Mesendoderm (in vitro differentiated cells): Measurements from ENCODE around the gene KCTD20.
"Not testable (repeated sequence)": the region's sequence is repeated elsewhere in the genome, so short reads cannot be mapped to it uniquely, and the experiment has no call there.

Source experiments
- DNase-seq: peaks from one replicate; pipeline ENCODE4 v3.0.0; 2013
- H2AK5ac ChIP-seq: 2 replicates; pipeline ENCODE4 v1.6.1; 2013; ENCODE audit warnings: low read length, inconsistent platforms
- H2BK120ac ChIP-seq: 2 replicates; pipeline ENCODE4 v1.6.1; 2013; ENCODE audit warnings: low read depth, mild to moderate bottlenecking, low read length, moderate library complexity, mixed read lengths
- H2BK15ac ChIP-seq: replicated peaks from 2 replicates; pipeline ENCODE4 v1.6.1; 2013; ENCODE audit warnings: low read depth, mild to moderate bottlenecking, moderate library complexity
- H2BK5ac ChIP-seq: 2 replicates; pipeline ENCODE4 v1.6.1; 2013; ENCODE audit warnings: low read length, inconsistent platforms
- H3K18ac ChIP-seq: 2 replicates; pipeline ENCODE4 v1.6.1; 2013; ENCODE audit warnings: mild to moderate bottlenecking, low read length, mixed read lengths
- H3K23ac ChIP-seq: one replicate; pipeline ENCODE4 v1.6.1; 2013; ENCODE audit warnings: low read length
- H3K27ac ChIP-seq: 2 replicates; pipeline ENCODE4 v1.5.1; 2013; ENCODE audit warnings: low read depth, mild to moderate bottlenecking, inconsistent platforms, low read length, moderate library complexity
- H3K27me3 ChIP-seq: 2 replicates; pipeline ENCODE4 v1.6.1; 2013; ENCODE audit warnings: low read length, control low read depth, mild to moderate bottlenecking, inconsistent platforms; ENCODE audit not compliant: insufficient read depth, poor library complexity
- H3K36me3 ChIP-seq: 2 replicates; pipeline ENCODE4 v1.6.1; 2013; ENCODE audit warnings: low read length, inconsistent platforms; ENCODE audit not compliant: control insufficient read depth, insufficient read depth
- H3K4ac ChIP-seq: one replicate; pipeline ENCODE4 v1.6.1; 2013; ENCODE audit warnings: low read depth, mild to moderate bottlenecking, low read length, moderate library complexity
- H3K4me1 ChIP-seq: 2 replicates; pipeline ENCODE4 v1.6.1; 2013; ENCODE audit warnings: low read depth, low read length, inconsistent platforms; ENCODE audit not compliant: control insufficient read depth
- H3K4me2 ChIP-seq: 2 replicates; pipeline ENCODE4 v1.6.1; 2013; ENCODE audit warnings: low read length
- H3K4me3 ChIP-seq: 2 replicates; pipeline ENCODE4 v1.5.1; 2013; ENCODE audit warnings: mild to moderate bottlenecking, low read length
- H3K56ac ChIP-seq: one replicate; pipeline ENCODE4 v1.6.1; 2013; ENCODE audit warnings: low read length
- H3K79me1 ChIP-seq: 2 replicates; pipeline ENCODE4 v1.6.1; 2013; ENCODE audit warnings: low read length, inconsistent platforms
- H3K79me2 ChIP-seq: 2 replicates; pipeline ENCODE4 v1.6.1; 2013; ENCODE audit warnings: mild to moderate bottlenecking, low read length; ENCODE audit not compliant: control insufficient read depth, insufficient read depth
- H3K9ac ChIP-seq: 2 replicates; pipeline ENCODE4 v1.6.1; 2013; ENCODE audit warnings: low read length, inconsistent platforms
- H4K5ac ChIP-seq: one replicate; pipeline ENCODE4 v1.6.1; 2013; ENCODE audit warnings: low read length
- H4K8ac ChIP-seq: one replicate; pipeline ENCODE4 v1.6.1; 2013; ENCODE audit warnings: low read depth, mild to moderate bottlenecking, control low read depth, low read length, moderate library complexity
- WGBS: extraction: QIAGEN DNeasy Blood & Tissue Kit; methylation state at CpG from one replicate; pipeline ENCODE4 v1.1.7; 2013; ENCODE audit warnings: low lambda C conversion rate, missing lambda C conversion rate; ENCODE audit not compliant: insufficient coverage; ENCODE audit errors: extremely low coverage; 5-methylcytosine and 5-hydroxymethylcytosine counted together

Gene KCTD20

GRCh38 chr6:36445621-36446020 is 2.8 kb downstream of the KCTD20 start:
- H3K23ac ChIP-seq = no peak overlapping the region
- H3K4me3 ChIP-seq = no peak overlapping the region
- no peak overlapping the region for H3K4ac ChIP-seq
- H3K27ac ChIP-seq = no peak overlapping the region
- H3K4me1 ChIP-seq = peaks cover 3% of the 10 kb centered on the region
- H4K8ac ChIP-seq = no peak overlapping the region
- no peak overlapping the region for H3K56ac ChIP-seq
- no peak overlapping the region for H3K4me2 ChIP-seq
- H2BK5ac ChIP-seq = no peak overlapping the region
- H2BK120ac ChIP-seq = no peak overlapping the region
- H4K5ac ChIP-seq = no peak overlapping the region
- DNase-seq = no peak
- H3K18ac ChIP-seq = no peak overlapping the region
- H2AK5ac ChIP-seq = no peak overlapping the region
- no peak overlapping the region for H3K9ac ChIP-seq
- H3K27me3 ChIP-seq = no peaks in the 10 kb centered on the region
- H3K36me3 ChIP-seq = no peaks in the 10 kb centered on the region
- H2BK15ac ChIP-seq = no peak overlapping the region
- H3K79me2 ChIP-seq = peaks cover 33% of the 10 kb centered on the region
- peaks cover 9% of the 10 kb centered on the region for H3K79me1 ChIP-seq

GRCh38 chr6:36449173-36449572 is 6.4 kb downstream of the KCTD20 start:
- H3K4me1 ChIP-seq, H3K4me2 ChIP-seq, H3K4me3 ChIP-seq, H4K5ac ChIP-seq, H3K4ac ChIP-seq, H3K9ac ChIP-seq, H3K27me3 ChIP-seq, H3K18ac ChIP-seq, H3K23ac ChIP-seq, H2BK5ac ChIP-seq, H2AK5ac ChIP-seq, H3K56ac ChIP-seq, H3K27ac ChIP-seq, DNase-seq, H3K36me3 ChIP-seq, H2BK15ac ChIP-seq, H3K79me1 ChIP-seq, H2BK120ac ChIP-seq, H4K8ac ChIP-seq: not testable (repeated sequence)
- WGBS = no CpG with 5 or more reads among the region's 10 CpGs
- H3K79me2 ChIP-seq = peaks cover 30% of the 10 kb centered on the region

DNA sequence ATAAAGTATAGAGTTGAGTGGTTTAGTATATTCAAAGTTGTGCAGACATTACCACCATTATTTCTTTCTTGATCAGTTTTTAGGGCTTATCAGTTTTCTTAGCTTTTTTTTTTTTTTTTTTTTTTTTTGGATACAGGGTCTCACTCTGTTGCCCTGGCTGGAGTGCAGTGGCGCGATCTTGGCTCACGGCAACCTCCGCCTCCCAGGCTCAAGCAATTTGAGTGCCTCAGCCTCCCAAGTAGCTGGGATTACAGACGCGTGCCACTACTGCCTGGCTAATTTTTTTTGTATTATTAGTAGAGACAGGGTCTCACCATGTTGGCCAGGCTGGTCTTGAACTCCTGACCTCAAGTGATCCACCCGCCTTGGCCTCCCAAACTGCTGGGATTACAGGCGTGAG is 10.1 kb downstream of the KCTD20 start:
- H3K18ac ChIP-seq, H2BK5ac ChIP-seq, H2BK120ac ChIP-seq, H3K4ac ChIP-seq, H3K9ac ChIP-seq, H4K5ac ChIP-seq, H2AK5ac ChIP-seq, H3K4me1 ChIP-seq, H3K36me3 ChIP-seq, DNase-seq, H4K8ac ChIP-seq, H3K79me1 ChIP-seq, H3K4me2 ChIP-seq, H3K4me3 ChIP-seq, H3K23ac ChIP-seq, H3K27ac ChIP-seq, H2BK15ac ChIP-seq, H3K56ac ChIP-seq, H3K27me3 ChIP-seq: not testable (repeated sequence)
- WGBS = no CpG with 5 or more reads among the region's 8 CpGs
- peaks cover 29% of the 10 kb centered on the region for H3K79me2 ChIP-seq

DNA sequence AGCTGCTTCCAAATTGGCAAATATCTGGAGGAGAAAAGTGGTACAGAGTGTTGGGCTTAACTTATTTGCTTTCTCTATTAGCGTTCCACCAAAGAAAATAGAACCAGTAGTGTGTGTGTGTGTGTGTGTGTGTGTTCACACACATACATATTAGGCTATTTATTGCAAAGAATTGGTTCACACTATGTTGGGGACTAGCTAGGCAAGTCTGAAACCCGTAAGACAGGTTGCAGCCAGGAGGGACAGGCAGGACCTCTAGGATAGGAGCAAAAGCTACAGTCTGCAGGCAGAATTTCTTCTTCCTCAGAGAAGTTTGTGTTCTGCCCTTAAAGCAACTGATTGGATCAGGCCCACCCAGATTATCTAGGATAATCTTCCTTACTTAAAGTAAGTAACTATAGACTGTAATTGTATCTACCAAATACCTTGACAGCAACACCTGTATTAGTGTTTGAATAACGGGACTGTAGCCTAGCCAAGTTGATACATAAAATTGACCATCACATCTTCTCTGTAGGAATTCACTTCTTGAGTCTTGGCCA is 12.8 kb downstream of the KCTD20 start:
- Histone ChIP-seq H3K18ac (no peak overlapping the region), H3K23ac (no peak overlapping the region), H3K36me3 (no peaks in the 10 kb centered on the region), H3K4ac (no peak overlapping the region), H3K79me1 (peaks cover 6% of the 10 kb centered on the region), H3K4me2 (no peak overlapping the region), H3K9ac (no peak overlapping the region), H3K4me3 (no peak overlapping the region), H3K79me2 (peaks cover 16% of the 10 kb centered on the region), H2BK120ac (no peak overlapping the region), H3K27ac (no peak overlapping the region), H3K56ac (no peak overlapping the region), H2BK5ac (no peak overlapping the region), H2AK5ac (no peak overlapping the region), H2BK15ac (no peak overlapping the region), H3K27me3 (no peaks in the 10 kb centered on the region), H4K8ac (no peak overlapping the region), H3K4me1 (no peaks in the 10 kb centered on the region), H4K5ac (no peak overlapping the region)
- WGBS = no CpG with 5 or more reads among the region's 3 CpGs
- DNase-seq = no peak

GRCh38 chr6:36459501-36459900 is 16.7 kb downstream of the KCTD20 start:
- no peak overlapping the region for H4K5ac ChIP-seq
- no peak overlapping the region for H2BK15ac ChIP-seq
- H3K79me1 ChIP-seq = peaks cover 7% of the 10 kb centered on the region
- no peaks in the 10 kb centered on the region for H3K36me3 ChIP-seq
- H3K9ac ChIP-seq = no peak overlapping the region
- no peaks in the 10 kb centered on the region for H3K27me3 ChIP-seq
- H3K23ac ChIP-seq = no peak overlapping the region
- no peaks in the 10 kb centered on the region for H3K4me1 ChIP-seq
- H2AK5ac ChIP-seq = no peak overlapping the region
- H2BK5ac ChIP-seq = no peak overlapping the region
- no peak for DNase-seq
- no peak overlapping the region for H3K4ac ChIP-seq
- H3K18ac ChIP-seq = no peak overlapping the region
- no peak overlapping the region for H3K4me2 ChIP-seq
- H3K56ac ChIP-seq = no peak overlapping the region
- H3K4me3 ChIP-seq = no peak overlapping the region
- H4K8ac ChIP-seq = no peak overlapping the region
- H3K79me2 ChIP-seq = peaks cover 23% of the 10 kb centered on the region
- H3K27ac ChIP-seq = no peak overlapping the region
- H2BK120ac ChIP-seq = no peak overlapping the region

DNA sequence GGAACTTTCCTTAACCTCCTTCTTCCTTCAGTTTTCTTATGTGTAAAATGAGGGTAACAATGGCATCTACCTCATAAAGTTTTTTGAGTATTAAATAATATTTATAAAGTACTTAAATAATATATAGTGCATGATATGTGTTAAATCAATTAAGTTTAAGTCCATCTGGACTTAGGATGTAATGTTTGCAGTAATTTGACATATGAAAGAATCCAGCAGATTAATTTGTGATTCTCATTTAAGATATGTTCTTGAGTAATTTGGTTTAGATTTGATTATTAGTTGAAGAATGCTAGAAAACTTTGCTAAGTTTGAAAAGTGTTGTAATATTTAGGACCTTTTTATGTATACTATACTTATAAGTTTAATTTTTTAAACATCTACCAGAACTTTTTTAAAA is 18.1 kb downstream of the KCTD20 start:
- H3K27me3 ChIP-seq = no peaks in the 10 kb centered on the region
- no peak overlapping the region for H3K56ac ChIP-seq
- H3K79me2 ChIP-seq = peaks cover 20% of the 10 kb centered on the region
- no peak overlapping the region for H3K4ac ChIP-seq
- H3K23ac ChIP-seq = no peak overlapping the region
- no peaks in the 10 kb centered on the region for H3K36me3 ChIP-seq
- H3K4me2 ChIP-seq = no peak overlapping the region
- H2BK15ac ChIP-seq = no peak overlapping the region
- H3K4me1 ChIP-seq = no peaks in the 10 kb centered on the region
- no peak overlapping the region for H3K27ac ChIP-seq
- H3K9ac ChIP-seq = no peak overlapping the region
- no peak overlapping the region for H2BK120ac ChIP-seq
- H2AK5ac ChIP-seq = no peak overlapping the region
- H3K79me1 ChIP-seq = peaks cover 7% of the 10 kb centered on the region
- H3K18ac ChIP-seq = no peak overlapping the region
- H2BK5ac ChIP-seq = no peak overlapping the region
- H4K8ac ChIP-seq = no peak overlapping the region
- no peak overlapping the region for H3K4me3 ChIP-seq
- no peak overlapping the region for H4K5ac ChIP-seq
- DNase-seq = no peak
